Measurements from ENCODE around the gene SDS. TPM values are rescaled to one million over a fixed set of nuclear protein-coding genes. Genes with fewer than 3 reads are reported as not detected.

Gene SDS
- total RNA-seq, 1 donor from 2014 or later, result not detected

DNA sequence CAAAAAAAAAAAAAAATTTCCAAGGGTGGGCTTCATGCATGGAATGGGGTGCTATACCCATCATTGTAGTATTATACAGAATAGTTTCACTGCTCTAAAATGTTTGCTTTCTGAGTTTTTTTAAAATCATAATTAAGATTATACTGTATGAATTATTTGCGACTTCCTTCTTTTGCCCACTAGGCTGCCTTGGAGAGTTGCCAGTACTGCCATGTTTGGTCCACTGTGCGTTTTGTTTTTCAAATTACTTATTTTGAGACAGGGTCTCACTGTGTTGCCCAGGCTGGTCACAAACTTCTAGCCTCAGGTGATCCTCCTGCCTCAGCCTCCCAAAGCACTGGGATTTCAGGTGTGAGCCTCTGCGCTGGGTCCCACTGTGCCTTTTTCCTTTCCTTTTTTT is 25.4 kb downstream of the SDS start:
- Mint-ChIP-seq H3K27ac (ENCODE audit: unreplicated experiment) (no peak overlapping the region), H3K4me1 (ENCODE audit: low read depth, unreplicated experiment) (no peaks in the 10 kb centered on the region), H3K4me3 (ENCODE audit: unreplicated experiment) (no peak overlapping the region), H3K27me3 (ENCODE audit: low read depth, unreplicated experiment) (no peaks in the 10 kb centered on the region), H3K36me3 (ENCODE audit: low read depth, unreplicated experiment) (peaks cover 19% of the 10 kb centered on the region), H3K9me3 (ENCODE audit: unreplicated experiment) (peaks cover 2% of the 10 kb centered on the region)
- H3K27me3 ChIP-seq (ENCODE audit: insufficient read depth, low read length), result no peaks in the 10 kb centered on the region
- H3K36me3 ChIP-seq (ENCODE audit: insufficient read depth, low read length), result peaks cover 2% of the 10 kb centered on the region
- H3K4me1 ChIP-seq (ENCODE audit: insufficient read depth, low read length), result no peaks in the 10 kb centered on the region
- TF ChIP-seq EZH2 (IDR thresholded peaks at IDR 0.05; ENCODE audit: insufficient read depth, low read length), result no peak
- TF ChIP-seq, protein P1, sequence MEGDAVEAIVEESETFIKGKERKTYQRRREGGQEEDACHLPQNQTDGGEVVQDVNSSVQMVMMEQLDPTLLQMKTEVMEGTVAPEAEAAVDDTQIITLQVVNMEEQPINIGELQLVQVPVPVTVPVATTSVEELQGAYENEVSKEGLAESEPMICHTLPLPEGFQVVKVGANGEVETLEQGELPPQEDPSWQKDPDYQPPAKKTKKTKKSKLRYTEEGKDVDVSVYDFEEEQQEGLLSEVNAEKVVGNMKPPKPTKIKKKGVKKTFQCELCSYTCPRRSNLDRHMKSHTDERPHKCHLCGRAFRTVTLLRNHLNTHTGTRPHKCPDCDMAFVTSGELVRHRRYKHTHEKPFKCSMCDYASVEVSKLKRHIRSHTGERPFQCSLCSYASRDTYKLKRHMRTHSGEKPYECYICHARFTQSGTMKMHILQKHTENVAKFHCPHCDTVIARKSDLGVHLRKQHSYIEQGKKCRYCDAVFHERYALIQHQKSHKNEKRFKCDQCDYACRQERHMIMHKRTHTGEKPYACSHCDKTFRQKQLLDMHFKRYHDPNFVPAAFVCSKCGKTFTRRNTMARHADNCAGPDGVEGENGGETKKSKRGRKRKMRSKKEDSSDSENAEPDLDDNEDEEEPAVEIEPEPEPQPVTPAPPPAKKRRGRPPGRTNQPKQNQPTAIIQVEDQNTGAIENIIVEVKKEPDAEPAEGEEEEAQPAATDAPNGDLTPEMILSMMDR (IDR thresholded peaks at IDR 0.05; ENCODE audit: insufficient read depth, low read depth, low read length), result no peak
- peaks cover 4% of the 10 kb centered on the region for H4K20me1 ChIP-seq (ENCODE audit: insufficient read depth, low read length)
- DNase-seq (ENCODE audit: low read depth) (no peak), FAIRE-seq (no peak)
- no peaks in the 10 kb centered on the region for H3K79me2 ChIP-seq (ENCODE audit: insufficient read depth, low read length)
- no peak overlapping the region for H3K27ac ChIP-seq (ENCODE audit: low read depth, low read length)
- no peak overlapping the region for H2AFZ ChIP-seq (ENCODE audit: low read depth, low read length)
- no peak overlapping the region for H3K9ac ChIP-seq (ENCODE audit: low read length)
- no peak overlapping the region for H3K4me3 ChIP-seq (ENCODE audit: insufficient read depth, low read depth, low read length)
- H3K9me3 ChIP-seq (ENCODE audit: insufficient read depth, low read depth, low read length), result no peaks in the 10 kb centered on the region
- H3K4me2 ChIP-seq (ENCODE audit: low read length), result no peak overlapping the region

DNA sequence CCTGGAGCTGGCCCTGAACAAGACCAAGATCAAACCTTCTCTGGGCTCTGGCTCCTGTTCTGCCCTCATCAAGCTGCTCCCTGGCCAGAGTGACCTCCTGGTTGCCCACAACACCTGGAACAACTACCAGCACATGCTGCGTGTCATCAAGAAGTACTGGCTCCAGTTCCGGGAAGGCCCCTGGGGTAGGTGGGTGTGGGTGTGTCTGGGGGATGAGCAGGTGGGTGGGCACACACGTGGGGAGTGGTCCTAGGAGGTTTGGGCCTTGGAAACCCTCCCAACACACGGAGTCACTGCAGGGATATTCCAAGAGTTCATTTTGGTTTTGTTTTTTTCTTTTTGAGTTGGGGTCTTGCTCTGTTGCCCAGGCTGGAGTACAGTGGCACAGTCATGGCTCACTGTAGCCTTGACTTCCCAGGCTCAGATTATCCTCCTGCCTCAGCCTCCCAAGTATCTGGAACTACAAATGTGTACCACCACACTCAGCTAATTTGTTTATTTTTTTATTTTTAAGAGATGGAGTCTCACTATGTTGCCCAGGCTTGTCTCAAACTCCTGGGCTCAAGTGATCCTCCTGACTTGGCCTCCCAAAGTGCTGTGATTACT is 28.8 kb downstream of the SDS start:
- H3K9me3 Mint-ChIP-seq (ENCODE audit: unreplicated experiment), result peaks cover 2% of the 10 kb centered on the region
- no peaks in the 10 kb centered on the region for H3K4me1 Mint-ChIP-seq (ENCODE audit: low read depth, unreplicated experiment)
- Histone ChIP-seq H2AFZ (ENCODE audit: low read depth, low read length) (no peak overlapping the region), H3K27ac (ENCODE audit: low read depth, low read length) (no peak overlapping the region), H3K9me3 (ENCODE audit: insufficient read depth, low read depth, low read length) (no peaks in the 10 kb centered on the region), H3K9ac (ENCODE audit: low read length) (no peak overlapping the region), H3K79me2 (ENCODE audit: insufficient read depth, low read length) (no peaks in the 10 kb centered on the region), H3K4me3 (ENCODE audit: insufficient read depth, low read depth, low read length) (no peak overlapping the region), H4K20me1 (ENCODE audit: insufficient read depth, low read length) (peaks cover 16% of the 10 kb centered on the region), H3K4me1 (ENCODE audit: insufficient read depth, low read length) (no peaks in the 10 kb centered on the region), H3K27me3 (ENCODE audit: insufficient read depth, low read length) (no peaks in the 10 kb centered on the region), H3K36me3 (ENCODE audit: insufficient read depth, low read length) (no peaks in the 10 kb centered on the region), H3K4me2 (ENCODE audit: low read length) (no peak overlapping the region)
- no peak for DNase-seq (ENCODE audit: low read depth)
- TF ChIP-seq, protein P1 (IDR thresholded peaks at IDR 0.05; ENCODE audit: insufficient read depth, low read depth, low read length), result no peak
- no peak for TF ChIP-seq EZH2 (IDR thresholded peaks at IDR 0.05; ENCODE audit: insufficient read depth, low read length)
- H3K27ac Mint-ChIP-seq (ENCODE audit: unreplicated experiment), result no peak overlapping the region
- peaks cover 20% of the 10 kb centered on the region for H3K36me3 Mint-ChIP-seq (ENCODE audit: low read depth, unreplicated experiment)
- H3K4me3 Mint-ChIP-seq (ENCODE audit: unreplicated experiment), result no peak overlapping the region
- FAIRE-seq, result no peak
- H3K27me3 Mint-ChIP-seq (ENCODE audit: low read depth, unreplicated experiment), result no peaks in the 10 kb centered on the region

DNA sequence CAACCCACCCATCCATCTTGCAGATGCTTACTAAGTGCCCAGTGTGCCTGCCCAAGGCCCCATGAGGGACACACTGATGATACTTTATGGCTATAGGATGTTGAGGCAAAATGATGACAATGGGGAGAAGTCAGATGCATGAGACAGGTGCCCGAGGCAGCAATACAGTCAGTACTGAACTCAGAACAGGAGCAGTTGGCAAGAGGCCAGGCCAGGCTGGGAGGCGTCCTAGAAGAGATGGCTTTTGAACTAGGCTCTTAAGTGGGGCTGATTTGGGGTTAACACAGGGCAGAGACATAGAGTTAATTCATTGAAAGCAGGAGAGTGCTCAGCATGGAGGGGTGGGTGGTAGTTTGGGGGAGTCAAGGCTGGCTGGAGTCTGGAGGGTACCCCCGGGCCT is 29.7 kb downstream of the SDS start:
- no peaks in the 10 kb centered on the region for H3K27me3 ChIP-seq (ENCODE audit: insufficient read depth, low read length)
- FAIRE-seq, result no peak

More for the DNA sequence above, 29.7 kb downstream of the SDS start:
- Histone ChIP-seq H3K36me3 (ENCODE audit: insufficient read depth, low read length) (no peaks in the 10 kb centered on the region), H3K27ac (ENCODE audit: low read depth, low read length) (no peak overlapping the region), H3K4me3 (ENCODE audit: insufficient read depth, low read depth, low read length) (no peak overlapping the region), H3K9me3 (ENCODE audit: insufficient read depth, low read depth, low read length) (no peaks in the 10 kb centered on the region), H4K20me1 (ENCODE audit: insufficient read depth, low read length) (peaks cover 16% of the 10 kb centered on the region), H3K79me2 (ENCODE audit: insufficient read depth, low read length) (no peaks in the 10 kb centered on the region), H3K9ac (ENCODE audit: low read length) (no peak overlapping the region), H3K4me2 (ENCODE audit: low read length) (no peak overlapping the region), H2AFZ (ENCODE audit: low read depth, low read length) (no peak overlapping the region), H3K4me1 (ENCODE audit: insufficient read depth, low read length) (no peaks in the 10 kb centered on the region)
- no peaks in the 10 kb centered on the region for H3K27me3 Mint-ChIP-seq (ENCODE audit: low read depth, unreplicated experiment)
- H3K4me3 Mint-ChIP-seq (ENCODE audit: unreplicated experiment), result no peak overlapping the region
- no peak for DNase-seq (ENCODE audit: low read depth)
- peaks cover 20% of the 10 kb centered on the region for H3K36me3 Mint-ChIP-seq (ENCODE audit: low read depth, unreplicated experiment)
- TF ChIP-seq, protein P1 (IDR thresholded peaks at IDR 0.05; ENCODE audit: insufficient read depth, low read depth, low read length), result no peak
- no peak for TF ChIP-seq EZH2 (IDR thresholded peaks at IDR 0.05; ENCODE audit: insufficient read depth, low read length)
- H3K27ac Mint-ChIP-seq (ENCODE audit: unreplicated experiment), result no peak overlapping the region
- peaks cover 2% of the 10 kb centered on the region for H3K9me3 Mint-ChIP-seq (ENCODE audit: unreplicated experiment)
- H3K4me1 Mint-ChIP-seq (ENCODE audit: low read depth, unreplicated experiment), result no peaks in the 10 kb centered on the region
